ENCODE measurements around the gene CARMIL1. TPM values are rescaled to one million over a fixed set of nuclear protein-coding genes. Genes with fewer than 3 reads are reported as not detected.

CARMIL1 gene
- total and polyA plus RNA-seq, 10 of the 15 experiments (the other 5 are each of a cell fraction or from before 2014, with no cell fraction given): 6.4 to 18.1 (median 10.3) TPM

GRCh38 chr6:25366903-25367545 is 87.8 kb downstream of the CARMIL1 start (continued):
- TF ChIP-seq BRCA1 (IDR thresholded peaks at IDR 0.05; ENCODE audit: low read depth, low read length): no peak
- no peak for TF ChIP-seq ATF2 (IDR thresholded peaks at IDR 0.05; ENCODE audit: low read length)
- no peak for TF ChIP-seq SMAD1 (IDR thresholded peaks at IDR 0.05; ENCODE audit: low read depth, partially characterized antibody)
- TF ChIP-seq YY1 (IDR thresholded peaks at IDR 0.05; ENCODE audit: low read depth, low read length): 0 out of 2 replicates have a peak, but pooled peaks have one; percentile 26
- peak; percentile 59; the same call in 1 of the 2 replicates for TF ChIP-seq RUNX3 (IDR thresholded peaks at IDR 0.05; ENCODE audit: low read length)
- TF ChIP-seq POLR2AphosphoS2 (IDR thresholded peaks at IDR 0.05; ENCODE audit: low read depth, low read length): no peak
- TF ChIP-seq, protein P1, sequence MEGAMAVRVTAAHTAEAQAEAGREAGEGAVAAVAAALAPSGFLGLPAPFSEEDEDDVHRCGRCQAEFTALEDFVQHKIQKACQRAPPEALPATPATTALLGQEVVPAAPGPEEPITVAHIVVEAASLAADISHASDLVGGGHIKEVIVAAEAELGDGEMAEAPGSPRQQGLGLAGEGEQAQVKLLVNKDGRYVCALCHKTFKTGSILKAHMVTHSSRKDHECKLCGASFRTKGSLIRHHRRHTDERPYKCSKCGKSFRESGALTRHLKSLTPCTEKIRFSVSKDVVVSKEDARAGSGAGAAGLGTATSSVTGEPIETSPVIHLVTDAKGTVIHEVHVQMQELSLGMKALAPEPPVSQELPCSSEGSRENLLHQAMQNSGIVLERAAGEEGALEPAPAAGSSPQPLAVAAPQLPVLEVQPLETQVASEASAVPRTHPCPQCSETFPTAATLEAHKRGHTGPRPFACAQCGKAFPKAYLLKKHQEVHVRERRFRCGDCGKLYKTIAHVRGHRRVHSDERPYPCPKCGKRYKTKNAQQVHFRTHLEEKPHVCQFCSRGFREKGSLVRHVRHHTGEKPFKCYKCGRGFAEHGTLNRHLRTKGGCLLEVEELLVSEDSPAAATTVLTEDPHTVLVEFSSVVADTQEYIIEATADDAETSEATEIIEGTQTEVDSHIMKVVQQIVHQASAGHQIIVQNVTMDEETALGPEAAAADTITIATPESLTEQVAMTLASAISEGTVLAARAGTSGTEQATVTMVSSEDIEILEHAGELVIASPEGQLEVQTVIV (IDR thresholded peaks at IDR 0.05; ENCODE audit: borderline replicate concordance, partially characterized antibody): peak; percentile 24
- TF ChIP-seq CREM (IDR thresholded peaks at IDR 0.05; ENCODE audit: low read depth): peak; percentile 32; the same call in 1 of the 2 replicates
- 0 out of 2 replicates have a peak, but pooled peaks have one; percentile 48 for TF ChIP-seq ATF7 (IDR thresholded peaks at IDR 0.05; ENCODE audit: low read depth)
- TF ChIP-seq BCLAF1 (IDR thresholded peaks at IDR 0.05): no peak
- no peak for TF ChIP-seq RAD51 (IDR thresholded peaks at IDR 0.05)
- peak; percentile 34 to 45; a peak in 3 of 4 replicates for TF ChIP-seq IKZF2 (IDR thresholded peaks at IDR 0.05)
- TF ChIP-seq ZZZ3 (IDR thresholded peaks at IDR 0.05; ENCODE audit: control insufficient read depth, insufficient read length, low read depth): no peak
